Peyer's patch (tissue), 4 donors: Measurements from ENCODE around the gene QPRT. TPM values are rescaled to one million over a fixed set of nuclear protein-coding genes. Genes with fewer than 3 reads are reported as not detected.
"Not testable (repeated sequence)": the region's sequence is repeated elsewhere in the genome, so short reads cannot be mapped to it uniquely, and the experiment has no call there.

Experiments used
- DNase-seq, 3 donors: peaks; one replicate each; pipeline ENCODE4 v3.0.0-alpha.2; 2017 to 2019
- H3K27ac ChIP-seq, 4 donors: fragments of 200-600 bp; sonication (generic); one replicate each; pipeline ENCODE4 v1.5.1; 2016 to 2019
- H3K27me3 ChIP-seq, 2 donors: fragments of 200-600 bp; sonication (generic); one replicate each; pipeline ENCODE4 v1.5.1; 2019
- H3K36me3 ChIP-seq, 3 donors: fragments of 200-600 bp; sonication (generic); one replicate each; pipeline ENCODE4 v1.5.1; 2016 to 2019
- H3K4me1 ChIP-seq, 4 donors: fragments of 200-600 bp; sonication (generic); one replicate each; pipeline ENCODE4 v1.5.1; 2016 to 2019
- H3K4me3 ChIP-seq, 4 donors: fragments of 200-600 bp; sonication (generic); 1 replicate in 3 of 4; 2 replicates in 1 of 4; pipeline ENCODE4 v1.5.1; 2016 to 2019; ENCODE audit warnings: mild to moderate bottlenecking in 1 of 4
- H3K9me3 ChIP-seq, 4 donors: fragments of 200-600 bp; sonication (generic); one replicate each; pipeline ENCODE4 v1.5.1; 2016 to 2019; ENCODE audit warnings: mild to moderate bottlenecking in 1 of 4
- POLR2A ChIP-seq, 2 donors: fragments of 450-650 bp; IDR thresholded peaks; one replicate each; pipeline ENCODE4 v1.5.1; 2017; ENCODE audit warnings: antibody characterized with exemption in 2 of 2, mild to moderate bottlenecking in 2 of 2, moderate library complexity in 2 of 2
- total RNA-seq, 4 donors: library from RNA; depleted of rRNA; stranded (reverse); fragments of >200 nt; gene quantifications; one replicate each; pipeline ENCODE4 v1.1.0, GENCODE V29; 2016
- TF ChIP-seq, protein P1 (sequence below), 6 experiments: fragments of 450-650 bp in 4 of 6; fragments of 200-600 bp in 2 of 6; sonication (generic) in 1 of 6; IDR thresholded peaks; one replicate each; pipeline ENCODE4 v1.5.1; 2017 to 2019; ENCODE audit warnings: antibody characterized with exemption in 6 of 6, mild to moderate bottlenecking in 3 of 6, moderate library complexity in 1 of 6

QPRT gene
- total RNA-seq, 4 donors from 2014 or later = 40.4 to 96.3 (median 47.4) TPM

- Histone ChIP-seq H3K4me1 (no peaks in the 10 kb centered on the region), H3K4me3 (no peak overlapping the region), H3K36me3 (no peaks in the 10 kb centered on the region), H3K27me3 (no peaks in the 10 kb centered on the region), H3K27ac (no peak overlapping the region), H3K9me3 (no peaks in the 10 kb centered on the region)
- no peak for TF ChIP-seq POLR2A (IDR thresholded peaks at IDR 0.05)
- TF ChIP-seq, protein P1, sequence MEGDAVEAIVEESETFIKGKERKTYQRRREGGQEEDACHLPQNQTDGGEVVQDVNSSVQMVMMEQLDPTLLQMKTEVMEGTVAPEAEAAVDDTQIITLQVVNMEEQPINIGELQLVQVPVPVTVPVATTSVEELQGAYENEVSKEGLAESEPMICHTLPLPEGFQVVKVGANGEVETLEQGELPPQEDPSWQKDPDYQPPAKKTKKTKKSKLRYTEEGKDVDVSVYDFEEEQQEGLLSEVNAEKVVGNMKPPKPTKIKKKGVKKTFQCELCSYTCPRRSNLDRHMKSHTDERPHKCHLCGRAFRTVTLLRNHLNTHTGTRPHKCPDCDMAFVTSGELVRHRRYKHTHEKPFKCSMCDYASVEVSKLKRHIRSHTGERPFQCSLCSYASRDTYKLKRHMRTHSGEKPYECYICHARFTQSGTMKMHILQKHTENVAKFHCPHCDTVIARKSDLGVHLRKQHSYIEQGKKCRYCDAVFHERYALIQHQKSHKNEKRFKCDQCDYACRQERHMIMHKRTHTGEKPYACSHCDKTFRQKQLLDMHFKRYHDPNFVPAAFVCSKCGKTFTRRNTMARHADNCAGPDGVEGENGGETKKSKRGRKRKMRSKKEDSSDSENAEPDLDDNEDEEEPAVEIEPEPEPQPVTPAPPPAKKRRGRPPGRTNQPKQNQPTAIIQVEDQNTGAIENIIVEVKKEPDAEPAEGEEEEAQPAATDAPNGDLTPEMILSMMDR (IDR thresholded peaks at IDR 0.05) = no peak
- no peak for DNase-seq
Observed at GRCh38 chr16:29719063-29719462, 40.1 kb downstream of the QPRT start.

DNA sequence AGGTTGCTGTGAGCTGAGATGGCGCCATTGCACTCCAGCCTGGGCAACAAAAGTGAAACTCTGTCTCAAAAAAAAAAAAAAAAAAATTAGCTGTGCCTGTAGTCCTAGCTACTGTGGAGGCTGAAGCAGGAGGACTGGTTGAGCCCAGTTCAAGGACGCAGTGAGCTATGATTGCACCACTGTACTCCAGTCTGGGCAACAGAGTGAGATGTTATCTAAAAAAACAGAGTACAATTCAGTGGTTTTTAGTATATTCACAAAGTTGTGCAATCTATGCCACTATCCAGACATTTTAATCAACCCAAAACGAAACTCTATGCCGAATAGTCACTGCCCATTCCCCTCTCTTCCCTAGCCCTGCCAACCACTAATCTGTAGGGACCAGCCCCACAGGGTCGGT, 41.7 kb downstream of the QPRT start:
- DNase-seq = no peak
- H3K27me3 ChIP-seq = no peaks in the 10 kb centered on the region
- TF ChIP-seq, protein P1 (IDR thresholded peaks at IDR 0.05) = no peak
- no peak for TF ChIP-seq POLR2A (IDR thresholded peaks at IDR 0.05)
- no peaks in the 10 kb centered on the region for H3K4me1 ChIP-seq
- H3K4me3 ChIP-seq = no peak overlapping the region
- H3K27ac ChIP-seq = no peak overlapping the region
- no peaks in the 10 kb centered on the region for H3K9me3 ChIP-seq
- no peaks in the 10 kb centered on the region for H3K36me3 ChIP-seq

- H3K27me3 ChIP-seq, H3K4me1 ChIP-seq, H3K4me3 ChIP-seq, H3K27ac ChIP-seq, H3K36me3 ChIP-seq, H3K9me3 ChIP-seq: not testable (repeated sequence)
- peak; percentile 71 to 87 (median 75) for DNase-seq
- TF ChIP-seq, protein P1 (IDR thresholded peaks at IDR 0.05) = peak; percentile 22 to 69 (median 60)
Observed at GRCh38 chr16:29721167-29721879, 42.3 kb downstream of the QPRT start.

DNA sequence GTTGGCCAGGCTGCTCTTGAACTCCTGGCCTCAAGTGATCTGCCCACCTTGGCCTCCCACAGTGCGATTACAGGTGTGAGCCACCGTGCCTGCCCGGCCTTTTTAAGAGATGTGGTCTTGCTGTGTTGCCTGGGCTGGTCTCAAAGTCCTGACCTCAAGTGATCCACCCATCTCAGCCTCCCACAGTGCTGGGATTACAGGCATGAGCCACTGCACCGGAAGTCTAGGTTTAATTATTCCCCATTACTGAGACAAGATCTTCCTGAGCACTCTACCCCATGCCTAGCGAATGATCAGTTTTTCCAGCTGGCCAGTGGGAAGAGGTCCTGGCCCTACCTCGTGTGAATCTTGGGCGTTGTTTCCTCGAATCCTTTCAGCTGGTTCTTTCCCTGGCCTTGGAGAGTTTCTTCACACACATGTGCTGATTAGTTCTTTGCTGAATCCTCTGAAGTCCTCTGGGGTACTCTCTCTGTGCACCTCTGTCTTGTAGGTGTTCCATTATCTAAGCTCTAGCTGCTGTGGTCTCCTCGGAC, 47.9 kb downstream of the QPRT start:
- Histone ChIP-seq H3K27ac (no peak overlapping the region), H3K4me3 (no peak overlapping the region), H3K27me3 (no peaks in the 10 kb centered on the region), H3K4me1 (peaks cover 0 to 5% (median 0%) of the 10 kb centered on the region in 4 donors), H3K9me3 (no peaks in the 10 kb centered on the region), H3K36me3 (no peaks in the 10 kb centered on the region)
- TF ChIP-seq, protein P1 (IDR thresholded peaks at IDR 0.05) = no peak
- TF ChIP-seq POLR2A (IDR thresholded peaks at IDR 0.05) = no peak
- no peak for DNase-seq

DNA sequence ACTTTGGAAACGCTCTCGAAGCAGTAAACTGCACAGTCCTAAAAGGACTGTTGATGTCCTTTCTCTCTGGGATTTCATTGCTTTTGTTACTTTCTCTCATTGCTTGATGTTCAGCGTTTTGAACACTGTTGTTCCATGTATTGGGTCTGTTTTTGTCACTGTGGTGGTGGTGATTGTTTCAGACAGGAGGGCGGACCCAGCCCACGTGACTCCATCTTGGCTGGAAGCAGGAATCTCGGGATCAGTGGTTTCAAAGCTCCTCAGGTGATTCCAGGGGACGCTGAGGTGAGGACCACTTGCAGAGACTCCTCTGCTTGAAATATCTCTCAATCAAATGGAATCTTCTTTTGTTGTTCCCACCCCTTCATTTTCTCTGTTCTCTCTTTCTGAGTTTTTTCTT, 48.5 kb downstream of the QPRT start:
- Histone ChIP-seq H3K4me3 (no peak overlapping the region), H3K9me3 (no peaks in the 10 kb centered on the region), H3K36me3 (no peaks in the 10 kb centered on the region), H3K4me1 (peaks cover 0 to 5% (median 0%) of the 10 kb centered on the region in 4 donors), H3K27ac (no peak overlapping the region), H3K27me3 (no peaks in the 10 kb centered on the region)
- TF ChIP-seq, protein P1 (IDR thresholded peaks at IDR 0.05) = no peak
- no peak for TF ChIP-seq POLR2A (IDR thresholded peaks at IDR 0.05)
- no peak for DNase-seq
